HG03064 (cell line): Measurements from ENCODE around the gene LGALS7.
"Not testable (repeated sequence)": the region's sequence is repeated elsewhere in the genome, so short reads cannot be mapped to it uniquely, and the experiment has no call there.

Experiments
- ATAC-seq: cut with Tn5 transposase; IDR thresholded peaks from one replicate; pipeline ENCODE4 v1.9.1; 2021; ENCODE audit warnings: low read depth; ENCODE audit not compliant: unreplicated experiment

LGALS7 gene

GRCh38 chr19:38773469-38774177, at the start of gene LGALS7:
Gene LGALS7, minus strand, starts transcription at chr19:38773517. Its CDS starts 25 bp downstream, at chr19:38773492.
- ATAC-seq, result no peak

GRCh38 chr19:38821230-38821825, 48.0 kb upstream of the LGALS7 start:
- ATAC-seq, result not testable (repeated sequence)

- ATAC-seq, result no peak
These were observed 46.1 kb upstream of the LGALS7 start for GRCh38 chr19:38819231-38819920.

GRCh38 chr19:38817081-38817480, 43.8 kb upstream of the LGALS7 start:
- no peak for ATAC-seq

- ATAC-seq, result no peak
These were observed 42.9 kb upstream of the LGALS7 start for GRCh38 chr19:38816131-38816750.

GRCh38 chr19:38815059-38816001, 42.0 kb upstream of the LGALS7 start:
- ATAC-seq, result no peak

GRCh38 chr19:38813932-38814331, 40.6 kb upstream of the LGALS7 start:
- ATAC-seq, result not testable (repeated sequence)

- no peak for ATAC-seq
These were observed 40.0 kb upstream of the LGALS7 start for GRCh38 chr19:38813323-38813722.

- no peak for ATAC-seq
These were observed 39.6 kb upstream of the LGALS7 start, which contains the start of gene LGALS4 for GRCh38 chr19:38812841-38813320. Gene LGALS4, minus strand, starts transcription at chr19:38812945. Its CDS starts 59 bp downstream, at chr19:38812886.

- ATAC-seq, result no peak
These were observed 38.9 kb upstream of the LGALS7 start for GRCh38 chr19:38812009-38812840.

GRCh38 chr19:38809592-38810252, 36.4 kb upstream of the LGALS7 start:
- no peak for ATAC-seq

- no peak for ATAC-seq
These were observed 35.4 kb upstream of the LGALS7 start for GRCh38 chr19:38808741-38809140.

GRCh38 chr19:38807374-38808098, 34.2 kb upstream of the LGALS7 start:
- ATAC-seq, result not testable (repeated sequence)

- ATAC-seq, result no peak
These were observed 33.1 kb upstream of the LGALS7 start for GRCh38 chr19:38806371-38806770.

GRCh38 chr19:38805180-38805579, 31.9 kb upstream of the LGALS7 start:
- ATAC-seq, result no peak

- ATAC-seq, result no peak
These were observed 30.2 kb upstream of the LGALS7 start for GRCh38 chr19:38803543-38803942.

- no peak for ATAC-seq
These were observed 28.2 kb upstream of the LGALS7 start for GRCh38 chr19:38801359-38802095.
